HG03342 (cell line): ENCODE results near the gene CSDE1.

Source experiments
- ATAC-seq: cut with Tn5 transposase; IDR thresholded peaks from one replicate; pipeline ENCODE4 v1.9.1; 2021; ENCODE audit warnings: mild to moderate bottlenecking, moderate library complexity; ENCODE audit not compliant: unreplicated experiment

Gene CSDE1

DNA sequence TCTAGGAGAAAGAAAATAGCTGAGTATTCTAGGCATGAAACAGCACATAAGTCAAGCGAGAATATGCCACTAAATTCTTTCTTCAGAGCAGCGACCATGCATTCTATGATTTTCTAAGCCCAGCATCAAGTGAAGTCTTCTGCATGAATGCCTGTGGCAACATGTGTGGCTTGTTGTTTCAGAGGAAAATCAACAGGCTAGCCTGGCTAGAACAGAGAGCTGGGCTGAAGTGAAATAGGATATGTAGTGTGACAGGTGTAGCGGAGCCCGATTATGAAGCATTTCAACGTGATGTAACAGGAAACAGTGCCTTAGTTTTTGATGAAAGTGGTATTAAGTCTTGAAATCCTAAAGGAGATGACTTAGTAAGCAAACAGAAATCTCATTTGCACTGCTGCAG, 7.0 kb downstream of the CSDE1 start:
- ATAC-seq, result no peak

DNA sequence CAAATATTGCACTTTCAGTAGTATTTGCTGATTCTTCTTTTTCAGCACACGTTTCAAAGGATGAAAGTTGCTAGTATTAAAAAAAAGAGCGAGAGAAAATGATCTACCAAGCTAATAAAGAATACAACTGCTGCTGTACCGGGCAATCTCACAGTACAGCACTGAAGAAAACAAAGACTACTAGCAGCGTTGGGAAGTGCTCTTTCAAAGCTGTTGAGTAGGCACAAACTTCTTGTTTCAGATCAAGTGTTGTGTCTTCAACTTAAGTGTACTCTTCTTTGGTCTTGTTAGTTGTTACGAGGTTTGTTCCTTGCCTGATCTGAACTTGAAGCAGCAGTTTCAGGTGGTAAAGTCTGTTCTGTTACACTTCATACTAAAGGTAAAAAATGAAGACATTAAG, 7.9 kb downstream of the CSDE1 start:
- no peak for ATAC-seq

DNA sequence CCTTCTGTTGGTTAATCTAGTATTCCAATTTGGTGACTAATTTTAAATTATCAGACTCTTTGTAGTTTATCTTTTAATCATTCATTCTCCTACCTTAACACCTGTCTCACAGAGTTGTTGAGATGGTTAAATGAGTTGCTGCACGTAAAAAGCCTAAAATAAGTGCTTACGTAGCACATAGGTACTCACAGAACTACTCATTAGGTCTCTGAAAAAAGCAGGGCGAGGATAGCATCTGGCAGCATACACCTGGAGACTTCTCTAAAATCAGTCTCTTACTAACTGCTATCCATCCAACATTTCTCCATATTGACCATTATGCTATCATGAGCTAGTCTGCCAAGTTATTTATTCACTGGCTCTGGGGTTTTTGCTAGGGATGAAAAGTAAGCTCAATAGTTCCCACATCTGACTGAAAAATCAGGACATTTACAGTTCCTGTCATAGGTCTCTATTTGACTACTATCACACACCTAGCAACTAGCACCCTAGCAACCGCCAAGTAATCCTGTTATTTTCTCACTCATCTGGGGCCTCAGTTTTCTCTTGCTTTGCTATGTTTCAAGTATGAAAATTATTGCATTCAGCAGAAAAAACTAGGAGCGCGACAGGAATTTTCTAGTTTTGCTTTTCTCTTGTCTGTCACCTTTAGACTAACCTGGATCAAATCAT, 11.2 kb downstream of the CSDE1 start:
- no peak for ATAC-seq

DNA sequence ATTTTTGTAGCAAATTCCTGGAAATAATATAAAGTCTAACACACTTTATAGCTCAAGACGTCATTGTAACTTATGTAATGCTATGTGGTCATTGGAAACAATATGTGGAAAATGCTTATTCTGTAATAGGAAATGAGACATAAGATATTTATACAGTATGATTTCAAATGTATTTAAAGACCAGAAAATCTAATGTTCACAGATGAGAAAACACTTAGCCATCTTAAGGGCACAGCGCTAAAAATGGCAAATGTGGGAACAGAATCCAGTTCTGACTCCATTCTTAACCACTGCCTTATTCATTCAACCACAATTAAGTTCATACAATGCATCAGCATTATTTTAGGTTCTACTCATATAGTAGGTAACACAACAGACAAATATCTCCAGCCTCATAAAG, 12.5 kb downstream of the CSDE1 start:
- no peak for ATAC-seq

DNA sequence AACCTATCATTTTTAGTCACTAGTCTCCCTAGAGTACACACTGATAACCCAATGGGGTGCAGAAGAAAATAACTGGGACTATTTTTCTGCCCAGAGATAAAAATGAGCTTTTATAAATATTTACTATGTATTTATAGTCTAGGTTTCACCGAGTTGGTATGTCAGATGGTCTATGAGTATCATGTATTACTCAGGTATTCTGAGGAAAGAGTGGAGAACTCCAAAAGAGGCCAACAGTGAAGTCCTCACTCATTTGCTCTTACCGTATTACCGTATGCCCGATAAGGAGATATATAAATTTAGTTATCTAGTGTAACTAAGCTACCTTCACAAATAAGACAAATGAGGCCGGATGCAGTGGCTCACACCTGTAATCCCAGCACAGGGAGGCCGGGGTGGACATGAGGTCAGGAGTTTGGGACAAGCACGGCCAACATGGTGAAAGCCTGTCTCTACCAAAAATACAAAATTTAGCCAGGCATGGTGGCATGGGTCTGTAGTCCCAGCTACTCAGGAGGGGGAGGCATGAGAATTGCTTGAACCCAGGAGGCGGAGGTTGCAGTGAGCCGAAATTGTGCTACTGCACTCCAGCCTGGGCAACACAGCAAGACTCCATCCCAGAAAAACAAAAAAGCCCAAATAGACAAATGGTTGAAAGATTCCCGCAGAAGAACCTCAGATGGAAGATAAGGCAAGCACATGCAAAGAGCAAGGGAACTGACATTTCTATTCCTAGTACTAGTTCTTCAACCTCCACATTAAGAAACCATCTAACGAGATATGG, 15.6 kb downstream of the CSDE1 start:
- ATAC-seq, result no peak

DNA sequence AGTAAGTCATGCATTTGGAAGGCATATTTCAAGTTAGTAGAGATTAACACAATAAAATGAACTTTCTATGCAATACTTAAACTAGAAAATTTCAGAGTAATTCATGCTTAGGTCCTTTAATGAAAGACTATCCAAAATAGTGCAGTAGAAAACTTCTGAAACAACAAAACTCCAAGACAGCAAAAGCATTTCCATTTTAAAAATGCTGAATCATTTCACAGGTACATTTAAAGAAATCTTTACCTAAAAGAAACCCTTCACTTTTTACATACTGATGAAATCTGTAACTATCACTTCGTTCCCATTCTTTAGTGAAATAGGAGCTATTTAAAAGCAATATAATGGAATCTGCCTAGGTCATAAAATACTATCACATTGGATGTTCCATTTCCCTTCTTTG, 17.5 kb downstream of the CSDE1 start:
- no peak for ATAC-seq

DNA sequence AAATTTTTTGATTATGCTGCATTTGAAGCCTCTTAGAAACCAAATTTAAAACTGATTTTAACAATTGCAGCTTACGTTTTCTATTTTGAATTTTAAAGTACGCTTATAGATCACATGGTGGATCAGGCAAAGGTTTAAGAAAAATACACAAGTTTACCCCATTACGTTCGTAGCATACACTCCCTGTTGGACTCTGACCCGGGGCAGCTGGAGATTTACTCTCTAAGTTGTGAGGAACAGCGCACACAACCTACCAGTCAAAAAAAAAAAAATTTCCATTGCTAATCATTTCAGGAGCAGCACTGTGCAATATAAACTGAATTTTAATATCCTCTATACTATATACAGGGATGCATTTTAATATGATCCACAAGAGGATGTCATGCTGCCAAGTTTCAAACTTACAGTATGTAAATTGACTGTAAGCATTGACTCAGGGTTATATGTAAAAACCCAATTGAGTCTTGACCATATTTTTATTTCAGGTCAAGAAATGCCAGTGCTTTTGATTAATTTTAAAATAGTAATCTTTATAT, 20.4 kb downstream of the CSDE1 start:
- ATAC-seq, result no peak

DNA sequence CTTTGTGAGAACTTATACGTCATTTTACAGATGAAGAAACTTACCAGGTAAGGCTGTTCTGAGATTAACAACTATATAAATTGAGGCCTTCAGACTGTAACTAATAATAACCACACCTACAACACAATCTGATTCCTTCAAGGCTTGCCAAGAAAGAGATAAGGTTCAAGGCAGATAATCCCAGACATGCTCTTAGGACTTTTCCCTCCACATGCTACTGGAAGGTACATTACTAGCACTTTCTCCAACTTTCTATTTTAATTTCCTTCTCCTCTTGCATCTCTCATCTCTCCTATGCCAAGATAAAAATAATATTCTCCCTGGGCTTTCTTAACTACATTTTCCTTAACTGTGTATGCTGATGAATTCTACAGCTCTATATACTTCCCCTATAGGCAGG, 22.3 kb downstream of the CSDE1 start:
- ATAC-seq, result no peak

DNA sequence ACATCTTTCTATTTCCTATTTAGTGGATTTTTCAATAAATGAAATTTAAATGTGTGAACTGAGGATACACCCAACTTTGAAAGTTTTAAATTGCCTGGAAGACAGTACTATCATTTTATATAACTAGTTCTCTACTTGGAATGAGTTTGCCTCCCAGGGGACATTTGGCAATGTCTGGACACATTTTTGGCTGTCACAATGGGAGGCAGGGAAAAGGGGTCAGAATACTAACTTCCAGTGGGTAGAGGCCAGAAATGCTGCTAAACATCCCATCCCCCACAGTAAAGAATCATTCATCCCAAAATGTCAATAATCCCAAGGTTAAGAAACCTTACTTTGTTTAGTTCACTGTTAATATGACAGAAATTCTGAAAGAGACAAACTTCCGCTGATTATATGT, 28.0 kb downstream of the CSDE1 start:
- no peak for ATAC-seq

DNA sequence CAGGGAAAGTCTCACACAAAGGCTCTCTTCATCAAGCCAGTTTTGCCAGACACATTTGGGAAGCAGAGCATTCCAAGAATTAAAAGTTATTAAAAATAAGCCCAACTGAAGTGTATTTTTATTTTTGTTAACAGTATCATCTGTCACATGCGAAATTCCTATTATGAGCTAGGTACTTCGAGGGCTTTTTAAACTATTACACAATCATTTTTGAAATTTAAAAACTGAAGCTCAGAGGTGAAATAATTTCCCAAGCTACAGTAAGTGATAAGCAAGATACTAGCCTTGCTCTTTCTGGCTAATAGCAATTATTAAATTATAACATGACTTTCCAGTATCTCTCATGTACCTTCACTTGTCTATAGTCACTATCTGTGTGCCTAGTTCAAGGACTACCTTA, 29.2 kb downstream of the CSDE1 start:
- no peak for ATAC-seq

DNA sequence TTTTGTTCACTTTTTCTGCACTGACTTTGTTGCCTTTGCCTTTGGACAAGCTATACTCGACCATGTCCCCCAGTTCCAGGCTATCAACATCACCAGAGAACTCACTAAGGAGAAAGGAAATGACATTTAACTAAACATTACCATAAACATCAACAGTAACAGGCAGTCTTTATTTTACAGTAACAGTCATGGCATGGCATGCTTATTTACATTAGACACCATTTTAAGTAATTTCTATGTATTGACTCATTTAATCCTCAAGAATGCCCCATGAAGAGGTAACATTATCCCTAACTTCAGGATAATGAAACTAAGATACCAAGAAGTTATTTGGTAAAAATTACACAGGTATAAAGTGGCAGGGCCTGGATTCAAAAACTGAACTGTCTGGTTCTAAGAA, 32.6 kb downstream of the CSDE1 start:
- ATAC-seq, result no peak

DNA sequence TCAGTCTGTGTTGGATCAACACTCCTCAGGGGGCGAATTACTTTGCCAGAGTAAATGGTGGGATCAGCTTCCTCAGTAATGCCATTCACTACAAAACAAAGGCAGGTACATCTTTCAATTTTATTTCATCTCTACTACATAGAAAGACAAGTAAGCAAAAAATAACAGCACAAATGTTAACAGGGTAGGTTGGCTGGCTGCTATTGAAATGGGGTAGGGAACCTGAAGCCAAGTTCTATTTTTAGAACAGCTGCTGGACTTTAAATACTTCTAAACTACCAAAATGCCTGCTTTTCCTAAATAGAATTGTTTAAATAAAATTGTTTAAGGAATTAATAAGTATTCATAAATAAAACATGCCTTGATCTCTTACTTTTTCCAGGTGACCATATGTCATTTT, 33.9 kb downstream of the CSDE1 start:
- no peak for ATAC-seq

DNA sequence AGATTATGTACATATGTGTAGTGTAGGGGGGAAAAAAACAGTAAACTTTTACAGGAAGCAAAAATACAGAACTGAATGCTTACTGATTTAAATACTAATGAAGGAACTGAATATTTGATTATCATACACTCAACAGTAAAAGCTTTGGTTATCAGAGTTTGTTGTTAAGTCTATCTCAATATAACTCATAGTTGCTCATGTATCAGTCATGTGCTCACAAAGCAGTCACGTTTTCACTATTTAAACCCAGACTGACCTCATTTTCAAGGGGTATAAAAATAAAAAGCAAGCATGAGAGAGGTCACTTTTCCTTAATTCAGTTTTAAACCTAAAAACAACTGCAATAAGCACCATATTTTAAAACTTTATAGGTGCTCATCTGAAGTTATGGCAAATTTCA, 34.3 kb downstream of the CSDE1 start:
- ATAC-seq, result no peak

DNA sequence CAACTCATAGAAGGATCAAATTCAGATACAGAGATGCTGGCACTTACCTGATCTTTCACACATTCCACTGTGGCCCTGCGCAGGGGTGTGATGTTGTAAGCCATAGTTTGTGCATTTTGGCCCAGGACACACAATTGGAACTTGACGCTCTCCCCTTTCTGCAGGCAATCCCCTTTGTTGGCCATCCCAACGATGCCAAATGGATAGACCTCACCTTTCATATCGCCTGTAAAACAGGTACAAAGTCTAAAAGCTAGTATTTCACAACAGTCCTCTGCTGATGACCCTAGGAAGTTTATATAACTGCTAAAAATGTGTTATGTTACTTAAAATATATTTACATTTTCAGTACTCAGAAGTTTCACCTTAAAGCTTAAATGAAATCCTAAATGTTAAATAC, 37.3 kb downstream of the CSDE1 start:
- no peak for ATAC-seq

DNA sequence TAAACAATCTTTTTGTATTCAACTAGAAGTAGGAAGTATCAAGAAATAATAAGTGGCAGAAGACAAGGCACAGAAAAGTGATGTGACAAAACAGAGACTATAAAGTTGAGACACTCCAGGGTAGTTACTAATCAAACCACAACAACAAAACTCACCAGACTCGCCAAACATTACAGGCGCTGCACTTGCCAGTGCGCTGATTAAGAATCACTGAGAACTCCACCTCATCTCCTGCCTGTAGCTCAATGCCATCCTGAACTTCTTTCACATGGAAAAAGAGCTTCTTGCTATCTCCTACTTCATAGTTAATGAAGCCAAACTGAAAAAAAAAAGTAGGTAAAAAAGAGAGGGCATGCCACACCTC, 38.4 kb downstream of the CSDE1 start:
- ATAC-seq, result no peak

DNA sequence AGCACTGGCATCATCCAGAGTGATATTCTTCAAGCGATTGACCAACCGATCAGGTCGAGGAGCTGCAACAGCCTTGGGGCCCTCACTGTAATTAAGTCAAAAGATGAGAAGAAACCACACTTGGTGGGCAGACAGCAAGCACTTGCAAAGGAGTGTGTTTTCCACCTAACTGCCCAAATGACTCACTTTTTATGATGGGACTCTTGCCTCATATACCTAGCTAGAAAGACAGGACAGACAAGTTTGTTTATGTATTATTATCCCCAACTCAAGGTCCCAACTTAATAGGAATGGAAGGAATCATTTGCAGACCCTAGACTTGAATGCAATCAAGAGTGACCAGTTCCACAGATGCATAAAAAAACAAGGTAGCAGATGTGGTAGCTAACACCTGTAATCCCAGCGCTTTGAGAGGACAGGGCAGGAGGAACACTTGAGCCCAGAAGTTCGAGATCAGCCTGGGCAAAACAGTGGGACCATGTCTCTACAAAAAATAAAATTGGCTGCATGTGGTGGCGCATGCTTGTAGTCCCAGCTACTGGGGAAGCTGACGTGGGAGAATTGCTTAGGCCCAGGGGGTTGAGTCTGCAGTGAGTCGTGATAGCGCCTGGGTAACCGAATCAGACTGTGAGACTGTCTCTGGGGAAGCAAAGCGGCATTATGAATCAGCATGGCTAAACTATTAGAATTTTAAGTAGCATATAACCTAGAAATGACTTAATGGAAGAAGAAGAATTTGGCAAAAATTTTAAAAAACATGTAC, 38.9 kb downstream of the CSDE1 start:
- ATAC-seq, result no peak

DNA sequence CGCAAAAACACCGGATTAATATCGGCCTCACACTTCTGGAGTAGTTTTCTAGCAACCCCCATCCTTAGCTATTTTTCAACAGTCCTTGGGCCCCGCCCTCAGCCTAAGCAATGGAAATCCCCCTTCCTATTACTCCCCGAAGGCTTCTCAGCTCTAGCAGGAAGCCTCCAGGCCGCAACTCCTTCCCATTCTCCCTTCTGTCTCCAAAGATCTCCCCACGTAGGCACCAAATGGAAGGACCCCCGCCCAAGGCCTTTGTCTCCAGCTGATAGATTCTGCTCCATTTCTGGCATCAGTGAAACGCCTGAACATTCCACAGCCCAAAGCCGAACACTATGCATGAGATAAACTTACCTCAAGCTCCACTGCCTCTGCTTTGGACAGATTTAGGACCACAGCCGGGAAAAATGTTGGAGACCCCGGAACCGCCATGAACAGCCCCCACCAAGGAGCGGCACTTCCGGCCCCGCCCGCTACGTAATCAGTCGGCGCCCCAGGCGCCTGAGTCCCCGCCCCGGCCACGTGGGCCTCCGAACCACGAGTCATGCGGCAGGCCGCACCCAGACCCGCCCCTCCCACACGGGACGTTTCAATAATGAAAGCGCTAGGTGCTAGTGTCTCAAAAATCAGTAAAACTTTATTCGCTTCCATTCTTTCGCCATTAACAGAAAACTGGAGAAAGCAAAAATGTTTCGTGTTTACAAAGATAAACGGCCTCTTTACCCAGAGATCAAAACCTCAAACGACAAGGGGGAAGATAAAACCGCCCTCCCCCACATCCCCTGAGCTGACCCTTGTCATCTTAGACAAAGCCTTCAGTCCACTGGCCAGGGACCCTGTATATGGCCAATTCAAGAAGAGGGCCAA, 41.2 kb downstream of the CSDE1 start, which contains the start of gene NRAS:
TSS of gene NRAS (minus strand) at position 468 of the 867 bp plus-strand sequence. CDS start 611 bp downstream, outside the sequence.
- peak; percentile 95 for ATAC-seq

DNA sequence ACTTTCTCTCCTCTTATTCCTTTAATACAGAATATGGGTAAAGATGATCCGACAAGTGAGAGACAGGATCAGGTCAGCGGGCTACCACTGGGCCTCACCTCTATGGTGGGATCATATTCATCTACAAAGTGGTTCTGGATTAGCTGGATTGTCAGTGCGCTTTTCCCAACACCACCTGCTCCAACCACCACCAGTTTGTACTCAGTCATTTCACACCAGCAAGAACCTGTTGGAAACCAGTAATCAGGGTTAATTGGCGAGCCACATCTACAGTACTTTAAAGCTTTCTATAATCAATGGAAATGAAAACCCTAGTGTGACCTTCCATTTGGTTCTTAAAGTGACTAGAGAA, 41.9 kb downstream of the CSDE1 start:
- ATAC-seq, result peak; percentile 12

DNA sequence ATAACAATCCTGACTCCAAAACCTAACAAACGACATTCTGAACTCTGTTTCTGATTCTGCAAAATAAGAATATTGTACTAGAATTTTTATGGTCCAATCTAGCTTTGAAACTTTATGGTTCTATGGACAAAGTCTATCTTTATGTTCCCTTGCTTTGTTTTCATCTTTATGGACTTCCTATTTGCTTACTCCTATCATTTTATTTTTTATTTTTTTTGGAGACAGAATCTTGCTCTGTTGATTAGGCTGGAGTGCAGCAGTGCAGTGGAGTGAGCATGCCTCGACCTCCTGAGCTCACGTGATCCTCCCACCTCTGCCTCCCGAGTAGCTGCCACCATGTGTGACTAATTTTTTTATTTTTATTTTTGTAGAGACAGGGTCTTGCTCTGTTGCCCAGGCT, 44.8 kb downstream of the CSDE1 start:
- ATAC-seq, result no peak

DNA sequence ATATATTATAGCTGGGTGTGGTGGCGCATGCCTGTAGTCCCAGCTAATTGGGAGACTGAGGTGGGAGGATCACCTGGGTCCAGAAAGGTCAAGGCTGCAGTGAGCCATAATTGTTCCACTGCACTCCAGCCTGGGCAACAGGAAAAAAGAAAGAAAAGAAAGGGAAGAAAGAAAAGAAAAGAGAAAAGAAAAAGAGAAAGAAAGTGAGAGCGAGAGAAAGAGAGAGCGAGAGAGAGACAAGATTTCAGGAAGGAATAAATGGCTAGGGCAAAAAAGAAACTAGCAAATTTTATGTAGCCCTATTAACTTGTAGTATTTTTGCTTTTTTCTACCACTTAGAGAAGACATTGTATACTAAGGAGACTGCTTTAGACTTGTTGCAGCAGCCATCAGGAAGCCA, 47.4 kb downstream of the CSDE1 start:
- no peak for ATAC-seq

DNA sequence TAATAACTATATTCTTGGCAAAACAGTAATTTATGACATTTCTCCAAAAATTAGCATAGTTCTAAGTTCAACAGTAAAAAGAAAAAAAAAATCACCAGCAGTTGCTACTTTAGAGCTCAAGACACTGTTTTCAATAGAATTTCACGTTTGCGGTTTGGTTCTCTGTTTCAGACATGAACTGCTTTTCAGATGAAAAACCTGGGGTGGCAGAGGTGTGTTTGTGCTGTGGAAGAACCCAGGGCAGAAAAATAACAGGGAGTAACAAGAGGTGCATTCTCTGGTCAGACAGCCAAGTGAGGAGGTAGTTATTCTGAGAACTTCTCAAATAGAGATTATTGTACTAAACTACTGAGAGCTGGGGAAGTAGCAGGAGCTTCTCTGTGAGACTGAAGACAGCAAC, 50.2 kb downstream of the CSDE1 start:
- no peak for ATAC-seq
